ENCODE results near the gene MUC3A. TPM values are rescaled to one million over a fixed set of nuclear protein-coding genes. Genes with fewer than 3 reads are reported as not detected.
"Not testable (repeated sequence)": the region's sequence is repeated elsewhere in the genome, so short reads cannot be mapped to it uniquely, and the experiment has no call there.

The MUC3A gene
- total and polyA plus RNA-seq, 10 of the 15 experiments (the other 5 are each of a cell fraction or from before 2014, with no cell fraction given): 0.07 to 0.10 TPM; not detected in 8

DNA sequence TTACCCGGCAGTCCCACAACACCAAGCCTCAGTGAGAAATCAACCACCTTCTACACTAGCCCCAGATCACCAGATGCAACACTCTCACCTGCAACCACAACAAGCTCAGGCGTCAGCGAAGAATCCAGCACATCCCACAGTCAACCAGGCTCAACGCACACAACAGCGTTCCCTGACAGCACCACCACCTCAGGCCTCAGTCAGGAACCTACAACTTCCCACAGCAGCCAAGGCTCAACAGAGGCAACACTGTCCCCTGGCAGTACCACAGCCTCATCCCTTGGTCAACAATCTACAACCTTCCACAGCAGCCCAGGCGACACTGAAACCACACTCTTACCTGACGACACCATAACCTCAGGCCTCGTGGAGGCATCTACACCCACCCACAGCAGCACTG, 53.0 kb downstream of the MUC3A start:
- CTCF ChIA-PET; H3K9me3 ChIP-seq (replicated peaks; ENCODE audit: control insufficient read depth, insufficient read depth, low read length); H2AFZ ChIP-seq (ENCODE audit: control insufficient read depth, low read depth, low read length); H3K27me3 ChIP-seq (replicated peaks in 1 of 2; ENCODE audit: control insufficient read depth in 2 of 2, insufficient read depth in 2 of 2, low read length in 1 of 2); SMC1A ChIA-PET (ENCODE audit: uncharacterized antibody, unreplicated experiment); H3K4me2 ChIP-seq (ENCODE audit: control insufficient read depth, insufficient read depth); in situ Hi-C loops (cut with MboI); H3K9ac ChIP-seq (ENCODE audit: control insufficient read depth, insufficient read depth, low read length); intact Hi-C loops (cut with micrococcal nuclease; ENCODE audit: unreplicated experiment); H3K4me3 ChIP-seq; H4K20me1 ChIP-seq (ENCODE audit: control insufficient read depth, insufficient read depth); ATAC-seq; BruUV-seq (replicated peaks); H3K79me2 ChIP-seq (ENCODE audit: control insufficient read depth, insufficient read depth, low read length); H3K27ac ChIP-seq (ENCODE audit: control insufficient read depth, insufficient read depth); POLR2A ChIA-PET; DNase-seq (ENCODE audit: low read depth, low spot score); H3K4me1 ChIP-seq (ENCODE audit: control insufficient read depth, insufficient read depth, low read length); H3K36me3 ChIP-seq (ENCODE audit: control insufficient read depth in 2 of 2, insufficient read depth in 2 of 2, low read length in 1 of 2); FAIRE-seq; RAD21 ChIA-PET (ENCODE audit: unreplicated experiment): not testable (repeated sequence)
- WGBS (ENCODE audit: insufficient coverage, insufficient replicate concordance, low lambda C conversion rate, missing lambda C conversion rate): 75% methylated on average over 4 of the region's 8 CpGs

DNA sequence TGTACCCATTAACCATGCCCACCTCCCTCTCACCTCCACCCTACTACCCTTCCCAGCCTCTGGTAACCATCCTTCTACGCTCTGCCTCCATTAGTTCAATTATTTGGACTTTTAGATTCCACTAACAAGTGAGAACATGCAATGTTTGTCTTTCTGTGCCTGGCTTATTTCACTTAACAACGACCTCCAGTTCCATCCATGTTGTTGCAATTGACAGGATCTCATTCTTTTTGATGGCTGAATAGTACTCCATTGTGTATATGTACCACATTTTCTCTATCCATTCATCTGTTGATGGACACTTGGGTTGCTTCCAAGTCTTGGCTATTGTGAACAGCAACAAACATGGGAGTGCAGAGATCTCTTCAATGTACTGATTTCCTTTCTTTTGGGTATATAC, 58.0 kb downstream of the MUC3A start:
- ATAC-seq; H3K27me3 ChIP-seq (replicated peaks in 1 of 2; ENCODE audit: control insufficient read depth in 2 of 2, insufficient read depth in 2 of 2, low read length in 1 of 2); RAD21 ChIA-PET (ENCODE audit: unreplicated experiment); SMC1A ChIA-PET (ENCODE audit: uncharacterized antibody, unreplicated experiment); DNase-seq (ENCODE audit: low read depth, low spot score); FAIRE-seq; in situ Hi-C loops (cut with MboI); H3K9me3 ChIP-seq (replicated peaks; ENCODE audit: control insufficient read depth, insufficient read depth, low read length); CTCF ChIA-PET; H2AFZ ChIP-seq (ENCODE audit: control insufficient read depth, low read depth, low read length); H3K4me3 ChIP-seq; H3K79me2 ChIP-seq (ENCODE audit: control insufficient read depth, insufficient read depth, low read length); H3K9ac ChIP-seq (ENCODE audit: control insufficient read depth, insufficient read depth, low read length); BruUV-seq (replicated peaks); H3K4me1 ChIP-seq (ENCODE audit: control insufficient read depth, insufficient read depth, low read length); POLR2A ChIA-PET; H3K27ac ChIP-seq (ENCODE audit: control insufficient read depth, insufficient read depth); H4K20me1 ChIP-seq (ENCODE audit: control insufficient read depth, insufficient read depth); intact Hi-C loops (cut with micrococcal nuclease; ENCODE audit: unreplicated experiment); H3K36me3 ChIP-seq (ENCODE audit: control insufficient read depth in 2 of 2, insufficient read depth in 2 of 2, low read length in 1 of 2); H3K4me2 ChIP-seq (ENCODE audit: control insufficient read depth, insufficient read depth): not testable (repeated sequence)
- WGBS (ENCODE audit: insufficient coverage, insufficient replicate concordance, low lambda C conversion rate, missing lambda C conversion rate): 32% methylated on average over 2 of the region's 2 CpGs

DNA sequence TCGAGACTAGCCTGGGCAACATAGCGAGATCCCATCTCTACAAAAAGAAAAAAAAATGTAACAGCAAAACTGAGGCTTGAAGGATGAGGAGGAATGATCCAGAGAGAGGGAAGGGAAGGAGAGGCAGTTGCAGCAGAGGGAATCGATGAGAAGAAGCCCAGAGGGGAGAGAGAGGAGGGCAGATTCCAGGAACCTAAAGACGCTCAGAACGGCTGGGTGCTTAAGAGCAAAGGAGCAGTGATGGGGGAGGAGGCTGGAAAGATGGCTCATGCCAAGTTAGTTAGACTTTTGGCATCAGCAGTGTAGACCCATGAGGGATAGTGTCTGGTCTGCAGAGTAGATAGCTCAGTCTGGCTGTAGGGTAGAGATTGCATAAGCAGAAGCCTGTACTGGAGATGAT, 60.3 kb downstream of the MUC3A start:
- Histone ChIP-seq H3K36me3 (ENCODE audit: control insufficient read depth in 2 of 2, insufficient read depth in 2 of 2, low read length in 1 of 2) (no peaks in the 10 kb centered on the region; a peak in 1 of 4 replicates), H2AFZ (ENCODE audit: control insufficient read depth, low read depth, low read length) (no peak overlapping the region), H3K4me1 (ENCODE audit: control insufficient read depth, insufficient read depth, low read length) (no peaks in the 10 kb centered on the region), H4K20me1 (ENCODE audit: control insufficient read depth, insufficient read depth) (no peaks in the 10 kb centered on the region), H3K4me2 (ENCODE audit: control insufficient read depth, insufficient read depth) (no peak overlapping the region), H3K27me3 (replicated peaks in 1 of 2; ENCODE audit: control insufficient read depth in 2 of 2, insufficient read depth in 2 of 2, low read length in 1 of 2) (no peaks in the 10 kb centered on the region), H3K9ac (ENCODE audit: control insufficient read depth, insufficient read depth, low read length) (no peak overlapping the region), H3K9me3 (replicated peaks; ENCODE audit: control insufficient read depth, insufficient read depth, low read length) (no peaks in the 10 kb centered on the region; the same call in 2 of the 3 replicates), H3K4me3 (no peak overlapping the region), H3K79me2 (ENCODE audit: control insufficient read depth, insufficient read depth, low read length) (no peaks in the 10 kb centered on the region), H3K27ac (ENCODE audit: control insufficient read depth, insufficient read depth) (no peak overlapping the region)
- 65% methylated on average over 4 of the region's 5 CpGs for WGBS (ENCODE audit: insufficient coverage, insufficient replicate concordance, low lambda C conversion rate, missing lambda C conversion rate)
- FAIRE-seq (no peak), DNase-seq (ENCODE audit: low read depth, low spot score) (no peak), ATAC-seq (no peak)
- intact Hi-C loops (cut with micrococcal nuclease; ENCODE audit: unreplicated experiment): no loop called here
- ChIA-PET CTCF (no interaction called here), RAD21 (ENCODE audit: unreplicated experiment) (no interaction called here), SMC1A (ENCODE audit: uncharacterized antibody, unreplicated experiment) (no interaction called here), POLR2A (no interaction called here)
- BruUV-seq (replicated peaks): no TSS peak
- in situ Hi-C loops (cut with MboI): no loop called here
- no peak for TF ChIP-seq ZNF274 (IDR thresholded peaks at IDR 0.05; ENCODE audit: insufficient read depth, insufficient read length)
- TF ChIP-seq, protein P1, sequence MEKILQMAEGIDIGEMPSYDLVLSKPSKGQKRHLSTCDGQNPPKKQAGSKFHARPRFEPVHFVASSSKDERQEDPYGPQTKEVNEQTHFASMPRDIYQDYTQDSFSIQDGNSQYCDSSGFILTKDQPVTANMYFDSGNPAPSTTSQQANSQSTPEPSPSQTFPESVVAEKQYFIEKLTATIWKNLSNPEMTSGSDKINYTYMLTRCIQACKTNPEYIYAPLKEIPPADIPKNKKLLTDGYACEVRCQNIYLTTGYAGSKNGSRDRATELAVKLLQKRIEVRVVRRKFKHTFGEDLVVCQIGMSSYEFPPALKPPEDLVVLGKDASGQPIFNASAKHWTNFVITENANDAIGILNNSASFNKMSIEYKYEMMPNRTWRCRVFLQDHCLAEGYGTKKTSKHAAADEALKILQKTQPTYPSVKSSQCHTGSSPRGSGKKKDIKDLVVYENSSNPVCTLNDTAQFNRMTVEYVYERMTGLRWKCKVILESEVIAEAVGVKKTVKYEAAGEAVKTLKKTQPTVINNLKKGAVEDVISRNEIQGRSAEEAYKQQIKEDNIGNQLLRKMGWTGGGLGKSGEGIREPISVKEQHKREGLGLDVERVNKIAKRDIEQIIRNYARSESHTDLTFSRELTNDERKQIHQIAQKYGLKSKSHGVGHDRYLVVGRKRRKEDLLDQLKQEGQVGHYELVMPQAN (conservative IDR thresholded peaks at IDR 0.05): no peak
- TF ChIP-seq MTA3 (IDR thresholded peaks at IDR 0.05; ENCODE audit: borderline replicate concordance, low read length): no peak
- TF ChIP-seq, protein P2, sequence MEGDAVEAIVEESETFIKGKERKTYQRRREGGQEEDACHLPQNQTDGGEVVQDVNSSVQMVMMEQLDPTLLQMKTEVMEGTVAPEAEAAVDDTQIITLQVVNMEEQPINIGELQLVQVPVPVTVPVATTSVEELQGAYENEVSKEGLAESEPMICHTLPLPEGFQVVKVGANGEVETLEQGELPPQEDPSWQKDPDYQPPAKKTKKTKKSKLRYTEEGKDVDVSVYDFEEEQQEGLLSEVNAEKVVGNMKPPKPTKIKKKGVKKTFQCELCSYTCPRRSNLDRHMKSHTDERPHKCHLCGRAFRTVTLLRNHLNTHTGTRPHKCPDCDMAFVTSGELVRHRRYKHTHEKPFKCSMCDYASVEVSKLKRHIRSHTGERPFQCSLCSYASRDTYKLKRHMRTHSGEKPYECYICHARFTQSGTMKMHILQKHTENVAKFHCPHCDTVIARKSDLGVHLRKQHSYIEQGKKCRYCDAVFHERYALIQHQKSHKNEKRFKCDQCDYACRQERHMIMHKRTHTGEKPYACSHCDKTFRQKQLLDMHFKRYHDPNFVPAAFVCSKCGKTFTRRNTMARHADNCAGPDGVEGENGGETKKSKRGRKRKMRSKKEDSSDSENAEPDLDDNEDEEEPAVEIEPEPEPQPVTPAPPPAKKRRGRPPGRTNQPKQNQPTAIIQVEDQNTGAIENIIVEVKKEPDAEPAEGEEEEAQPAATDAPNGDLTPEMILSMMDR (IDR thresholded peaks at IDR 0.05 in 2 of 3, conservative IDR thresholded peaks at IDR 0.05 in 1 of 3; ENCODE audit: control insufficient read depth in 2 of 3, extremely low read depth in 1 of 3, insufficient read depth in 1 of 3, low read depth in 3 of 3, low read length in 3 of 3): no peak
- TF ChIP-seq ZSCAN29 (IDR thresholded peaks at IDR 0.05): no peak
- no peak for TF ChIP-seq TBL1XR1 (IDR thresholded peaks at IDR 0.05; ENCODE audit: low read depth, low read length)
